MM.1S (cell line): ENCODE results near the gene ALLC.

Source experiments
- DNase-seq: peaks from one replicate; pipeline ENCODE4 v3.0.0-alpha.2; 2015
- H2AFZ ChIP-seq: fragments of 300-600 bp; sonication (generic); 2 replicates; pipeline ENCODE4 v1.6.0; 2016; ENCODE audit warnings: antibody characterized with exemption, low read length
- H3F3A ChIP-seq: fragments of 300-600 bp; sonication (generic); 2 replicates; pipeline ENCODE4 v1.6.1; 2016; ENCODE audit warnings: mild to moderate bottlenecking, antibody characterized with exemption, low read length, moderate library complexity, mixed read lengths; ENCODE audit not compliant: insufficient read depth
- H3K27ac ChIP-seq: fragments of 300-600 bp; sonication (generic); 2 replicates; pipeline ENCODE4 v1.5.1; 2016; ENCODE audit warnings: mild to moderate bottlenecking, low read length
- H3K27me3 ChIP-seq: fragments of 300-600 bp; sonication (generic); replicated peaks from 2 replicates; pipeline ENCODE4 v1.6.0; 2016; ENCODE audit warnings: low read length; ENCODE audit not compliant: insufficient read depth
- H3K36me3 ChIP-seq: fragments of 300-600 bp; sonication (generic); replicated peaks from 2 replicates; pipeline ENCODE4 v1.6.1; 2016; ENCODE audit warnings: mild to moderate bottlenecking, low read length, mixed read lengths; ENCODE audit not compliant: insufficient read depth
- H3K4me1 ChIP-seq: fragments of 300-600 bp; sonication (generic); 2 replicates; pipeline ENCODE4 v1.6.1; 2016; ENCODE audit warnings: low read length, mixed read lengths
- H3K4me2 ChIP-seq: fragments of 300-600 bp; sonication (generic); 2 replicates; pipeline ENCODE4 v1.6.0; 2016; ENCODE audit warnings: low read depth, low read length
- H3K4me3 ChIP-seq: fragments of 300-600 bp; sonication (generic); 2 replicates; pipeline ENCODE4 v1.5.1; 2016; ENCODE audit warnings: low read length, mixed read lengths
- H3K79me2 ChIP-seq: fragments of 300-600 bp; sonication (generic); 2 replicates; pipeline ENCODE4 v1.6.1; 2016; ENCODE audit warnings: mixed run types, low read length, mixed read lengths
- H3K9ac ChIP-seq: fragments of 300-600 bp; sonication (generic); 2 replicates; pipeline ENCODE4 v1.6.1; 2016; ENCODE audit warnings: low read length, mixed read lengths
- H3K9me2 ChIP-seq: fragments of 300-600 bp; sonication (generic); replicated peaks from 2 replicates; pipeline ENCODE4 v1.6.1; 2016; ENCODE audit warnings: mild to moderate bottlenecking, low read length, mixed read lengths; ENCODE audit not compliant: insufficient read depth
- H3K9me3 ChIP-seq: fragments of 300-600 bp; sonication (generic); replicated peaks from 2 replicates; pipeline ENCODE4 v1.6.1; 2016; ENCODE audit warnings: mild to moderate bottlenecking, low read length, mixed read lengths; ENCODE audit not compliant: insufficient read depth
- H4K20me1 ChIP-seq: fragments of 300-600 bp; sonication (generic); 2 replicates; pipeline ENCODE4 v1.6.1; 2016; ENCODE audit warnings: mild to moderate bottlenecking, low read length, moderate library complexity, mixed read lengths; ENCODE audit not compliant: insufficient read depth
- EZH2 ChIP-seq: fragments of 300-600 bp; sonication (generic); optimal IDR thresholded peaks from 2 replicates; pipeline ENCODE3; 2017; ENCODE audit warnings: low read depth, mild to moderate bottlenecking, antibody characterized with exemption, low read length, mixed read lengths
- EZH2phosphoT487 ChIP-seq: fragments of 300-600 bp; sonication (generic); IDR thresholded peaks from 2 replicates; pipeline ENCODE4 v1.6.1; 2018; ENCODE audit warnings: antibody characterized with exemption, low read length
- TF ChIP-seq, protein P1 (sequence below): fragments of 300-600 bp; sonication (generic); IDR thresholded peaks from 2 replicates; pipeline ENCODE4 v1.5.1; 2016; ENCODE audit warnings: antibody characterized with exemption, low read length, mixed read lengths

ALLC gene

DNA sequence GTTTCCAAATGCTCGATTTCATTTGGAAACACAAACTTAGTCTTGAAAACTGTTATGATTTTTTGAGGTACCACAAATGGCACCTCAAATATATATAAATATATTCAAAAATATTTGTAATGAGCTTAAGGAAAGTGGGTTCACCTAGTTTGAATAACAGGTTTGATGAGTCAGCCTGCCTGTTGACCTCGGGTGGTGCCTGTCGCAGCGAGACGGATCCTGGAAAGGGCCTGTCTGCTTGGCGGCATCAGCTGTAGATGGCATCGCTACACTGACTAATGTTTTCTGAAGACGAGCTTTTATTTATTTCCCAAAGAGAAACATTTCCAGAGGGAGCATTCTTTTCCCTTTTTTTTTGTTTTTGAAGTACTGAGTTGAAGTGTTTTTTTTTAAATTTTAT is 6.9 kb downstream of the ALLC start:
- Histone ChIP-seq H3K9ac (no peak overlapping the region), H3K36me3 (no peaks in the 10 kb centered on the region), H3K4me3 (no peak overlapping the region), H3K79me2 (no peaks in the 10 kb centered on the region), H3K27me3 (no peaks in the 10 kb centered on the region), H3K9me2 (no peaks in the 10 kb centered on the region), H3K27ac (no peak overlapping the region), H2AFZ (no peak overlapping the region), H4K20me1 (no peaks in the 10 kb centered on the region), H3K4me1 (no peaks in the 10 kb centered on the region), H3F3A (no peaks in the 10 kb centered on the region), H3K9me3 (no peaks in the 10 kb centered on the region), H3K4me2 (no peak overlapping the region)
- TF ChIP-seq EZH2phosphoT487 (no peak), EZH2 (no peak)
- TF ChIP-seq, protein P1, sequence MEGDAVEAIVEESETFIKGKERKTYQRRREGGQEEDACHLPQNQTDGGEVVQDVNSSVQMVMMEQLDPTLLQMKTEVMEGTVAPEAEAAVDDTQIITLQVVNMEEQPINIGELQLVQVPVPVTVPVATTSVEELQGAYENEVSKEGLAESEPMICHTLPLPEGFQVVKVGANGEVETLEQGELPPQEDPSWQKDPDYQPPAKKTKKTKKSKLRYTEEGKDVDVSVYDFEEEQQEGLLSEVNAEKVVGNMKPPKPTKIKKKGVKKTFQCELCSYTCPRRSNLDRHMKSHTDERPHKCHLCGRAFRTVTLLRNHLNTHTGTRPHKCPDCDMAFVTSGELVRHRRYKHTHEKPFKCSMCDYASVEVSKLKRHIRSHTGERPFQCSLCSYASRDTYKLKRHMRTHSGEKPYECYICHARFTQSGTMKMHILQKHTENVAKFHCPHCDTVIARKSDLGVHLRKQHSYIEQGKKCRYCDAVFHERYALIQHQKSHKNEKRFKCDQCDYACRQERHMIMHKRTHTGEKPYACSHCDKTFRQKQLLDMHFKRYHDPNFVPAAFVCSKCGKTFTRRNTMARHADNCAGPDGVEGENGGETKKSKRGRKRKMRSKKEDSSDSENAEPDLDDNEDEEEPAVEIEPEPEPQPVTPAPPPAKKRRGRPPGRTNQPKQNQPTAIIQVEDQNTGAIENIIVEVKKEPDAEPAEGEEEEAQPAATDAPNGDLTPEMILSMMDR, result no peak
- DNase-seq, result no peak

DNA sequence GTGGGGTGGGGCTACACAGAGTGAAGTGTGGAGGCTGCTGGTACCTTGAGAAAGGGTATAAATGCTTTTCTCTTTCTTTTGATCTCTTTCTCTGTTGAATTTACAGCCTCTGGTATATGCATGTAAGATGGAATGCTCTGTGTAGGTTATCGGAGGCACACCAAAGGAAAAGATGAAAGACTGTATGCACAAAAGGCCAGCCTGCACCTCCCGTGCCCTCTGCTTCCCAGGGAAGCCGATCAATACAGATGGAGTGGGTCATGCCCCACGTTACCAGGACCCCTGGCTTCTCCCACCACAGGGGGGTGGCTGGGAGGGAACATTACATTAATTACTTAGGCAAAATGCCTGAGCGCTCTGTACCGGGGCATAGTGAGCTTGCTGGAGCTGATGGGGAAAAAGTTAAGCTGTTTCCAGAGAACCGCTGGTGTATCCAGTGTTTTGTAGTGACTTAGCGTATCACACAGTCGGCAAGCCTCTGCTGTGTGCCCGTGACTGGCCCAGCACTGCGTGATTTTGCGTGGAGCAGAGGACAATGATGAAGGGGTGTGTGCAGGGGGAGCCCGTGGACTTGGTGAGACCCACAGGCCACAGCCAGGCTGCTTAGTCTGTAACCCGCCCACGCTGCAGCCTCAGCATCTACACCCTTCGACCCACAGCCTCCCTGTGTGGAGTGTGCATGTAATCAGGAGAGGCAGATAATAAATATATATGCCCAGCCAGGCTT is 8.0 kb downstream of the ALLC start:
- H3K9me2 ChIP-seq, result no peaks in the 10 kb centered on the region
- DNase-seq, result no peak
- H3K36me3 ChIP-seq, result no peaks in the 10 kb centered on the region
- H3K4me2 ChIP-seq, result no peak overlapping the region
- H3K4me1 ChIP-seq, result no peaks in the 10 kb centered on the region
- no peak overlapping the region for H3K9ac ChIP-seq
- no peaks in the 10 kb centered on the region for H3K79me2 ChIP-seq
- no peaks in the 10 kb centered on the region for H3K9me3 ChIP-seq
- H4K20me1 ChIP-seq, result no peaks in the 10 kb centered on the region
- H3K4me3 ChIP-seq, result no peak overlapping the region
- no peaks in the 10 kb centered on the region for H3F3A ChIP-seq
- no peak overlapping the region for H3K27ac ChIP-seq
- no peak for TF ChIP-seq EZH2phosphoT487
- TF ChIP-seq EZH2, result no peak
- TF ChIP-seq, protein P1, result no peak
- no peaks in the 10 kb centered on the region for H3K27me3 ChIP-seq
- H2AFZ ChIP-seq, result no peak overlapping the region

DNA sequence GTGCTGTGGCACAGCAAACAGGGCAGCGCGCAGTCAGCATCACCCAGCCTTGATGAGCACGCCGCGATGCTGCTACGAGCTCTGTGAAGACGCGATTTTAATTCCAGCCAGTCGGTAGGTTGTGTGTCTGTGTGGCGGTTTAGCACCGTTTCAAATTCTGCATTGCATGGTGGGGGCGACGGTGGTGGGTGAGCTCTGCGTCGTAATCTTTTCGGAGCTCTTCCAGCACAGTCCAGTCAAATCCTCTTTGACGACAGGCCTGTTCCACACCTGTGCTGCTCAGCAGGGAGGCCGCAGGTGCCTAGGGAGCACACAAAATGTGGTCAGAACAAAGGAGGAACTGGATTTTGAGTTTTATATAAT is 8.6 kb downstream of the ALLC start:
- Histone ChIP-seq H3K79me2 (no peaks in the 10 kb centered on the region), H3K9ac (no peak overlapping the region), H3K4me3 (no peak overlapping the region), H3K27ac (no peak overlapping the region), H3K9me3 (no peaks in the 10 kb centered on the region), H3K9me2 (no peaks in the 10 kb centered on the region), H3K4me2 (no peak overlapping the region), H4K20me1 (no peaks in the 10 kb centered on the region), H3K36me3 (no peaks in the 10 kb centered on the region), H3K4me1 (no peaks in the 10 kb centered on the region), H2AFZ (no peak overlapping the region), H3F3A (no peaks in the 10 kb centered on the region), H3K27me3 (no peaks in the 10 kb centered on the region)
- TF ChIP-seq, protein P1, result no peak
- TF ChIP-seq EZH2phosphoT487, result no peak
- no peak for TF ChIP-seq EZH2
- DNase-seq, result no peak
